ENCODE data around the gene ZNF385D. TPM values are rescaled to one million over a fixed set of nuclear protein-coding genes. Genes with fewer than 3 reads are reported as not detected.

Gene ZNF385D
- total RNA-seq, 1 experiment from 2014 or later = 5.9 TPM

- Histone ChIP-seq H3F3A (ENCODE audit: low read length, unreplicated experiment) (no peaks in the 10 kb centered on the region), H3K79me2 (ENCODE audit: low read length) (no peaks in the 10 kb centered on the region), H3K9ac (ENCODE audit: low read length) (no peak overlapping the region), H3K9me2 (replicated peaks; ENCODE audit: low read length) (no peaks in the 10 kb centered on the region), H3K4me3 (ENCODE audit: low read length) (no peak overlapping the region), H3K9me3 (ENCODE audit: low read length) (no peaks in the 10 kb centered on the region), H3K27ac (ENCODE audit: low read length) (no peak overlapping the region), H4K20me1 (ENCODE audit: low read length) (no peaks in the 10 kb centered on the region), H3K36me3 (ENCODE audit: low read depth, low read length) (no peaks in the 10 kb centered on the region), H3K4me1 (ENCODE audit: insufficient read depth, low read length) (no peaks in the 10 kb centered on the region), H3K4me2 (ENCODE audit: low read length) (no peak overlapping the region), H3K27me3 (ENCODE audit: low read length) (no peaks in the 10 kb centered on the region), H2AFZ (ENCODE audit: low read length) (no peak overlapping the region)
- TF ChIP-seq EZH2phosphoT487 (IDR thresholded peaks at IDR 0.05; ENCODE audit: borderline replicate concordance, low read length) (no peak), CTCF (conservative IDR thresholded peaks at IDR 0.05; ENCODE audit: low read depth, low read length) (no peak), EZH2 (IDR thresholded peaks at IDR 0.05; ENCODE audit: low read length, unreplicated experiment) (no peak)
- DNase-seq (no peak), ATAC-seq (no peak)
- POLR2A ChIA-PET (ENCODE audit: unreplicated experiment) = no interaction called here
- intact Hi-C loops (cut with micrococcal nuclease) = no loop called here
- no TSS peak for BruUV-seq (replicated peaks)
- CTCF ChIA-PET = no interaction called here
These were observed 233.8 kb downstream of the ZNF385D start for GRCh38 chr3:21517184-21517583.

- H3K36me3 ChIP-seq (ENCODE audit: low read depth, low read length) = no peaks in the 10 kb centered on the region
- TF ChIP-seq EZH2phosphoT487 (IDR thresholded peaks at IDR 0.05; ENCODE audit: borderline replicate concordance, low read length) = no peak
- TF ChIP-seq EZH2 (IDR thresholded peaks at IDR 0.05; ENCODE audit: low read length, unreplicated experiment) = no peak
- H3K79me2 ChIP-seq (ENCODE audit: low read length) = no peaks in the 10 kb centered on the region
- no peaks in the 10 kb centered on the region for H4K20me1 ChIP-seq (ENCODE audit: low read length)
- no TSS peak for BruUV-seq (replicated peaks)
- no peaks in the 10 kb centered on the region for H3K4me1 ChIP-seq (ENCODE audit: insufficient read depth, low read length)
- no peak overlapping the region for H2AFZ ChIP-seq (ENCODE audit: low read length)
- no peak overlapping the region for H3K9ac ChIP-seq (ENCODE audit: low read length)
- no peaks in the 10 kb centered on the region for H3K9me2 ChIP-seq (replicated peaks; ENCODE audit: low read length)
- H3K9me3 ChIP-seq (ENCODE audit: low read length) = no peaks in the 10 kb centered on the region
- ATAC-seq = no peak
- ChIA-PET CTCF (no interaction called here), POLR2A (ENCODE audit: unreplicated experiment) (no interaction called here)
- DNase-seq = no peak
- intact Hi-C loops (cut with micrococcal nuclease) = no loop called here
- H3F3A ChIP-seq (ENCODE audit: low read length, unreplicated experiment) = no peaks in the 10 kb centered on the region
- H3K27ac ChIP-seq (ENCODE audit: low read length) = no peak overlapping the region
- H3K4me3 ChIP-seq (ENCODE audit: low read length) = no peak overlapping the region
- no peak overlapping the region for H3K4me2 ChIP-seq (ENCODE audit: low read length)
- H3K27me3 ChIP-seq (ENCODE audit: low read length) = no peaks in the 10 kb centered on the region
These were observed 235.6 kb downstream of the ZNF385D start for GRCh38 chr3:21515417-21515816.

- ChIA-PET CTCF (no interaction called here), POLR2A (ENCODE audit: unreplicated experiment) (interaction anchor here (0.6 kb wide), 1 partner anchor 241 kb away, joined by 31 read pairs; no protein-coding TSS in a partner anchor)
- H3K79me2 ChIP-seq (ENCODE audit: low read length) = no peaks in the 10 kb centered on the region
- no peak overlapping the region for H3K4me2 ChIP-seq (ENCODE audit: low read length)
- DNase-seq (no peak), ATAC-seq (no peak)
- H2AFZ ChIP-seq (ENCODE audit: low read length) = no peak overlapping the region
- no TSS peak for BruUV-seq (replicated peaks)
- no peak overlapping the region for H3K4me3 ChIP-seq (ENCODE audit: low read length)
- no peak overlapping the region for H3K9ac ChIP-seq (ENCODE audit: low read length)
- no peaks in the 10 kb centered on the region for H3K9me2 ChIP-seq (replicated peaks; ENCODE audit: low read length)
- no peaks in the 10 kb centered on the region for H3K27me3 ChIP-seq (ENCODE audit: low read length)
- no peaks in the 10 kb centered on the region for H3K4me1 ChIP-seq (ENCODE audit: insufficient read depth, low read length)
- H3K36me3 ChIP-seq (ENCODE audit: low read depth, low read length) = no peaks in the 10 kb centered on the region
- intact Hi-C loops (cut with micrococcal nuclease) = no loop called here
- no peaks in the 10 kb centered on the region for H3F3A ChIP-seq (ENCODE audit: low read length, unreplicated experiment)
- TF ChIP-seq CTCF (conservative IDR thresholded peaks at IDR 0.05; ENCODE audit: low read depth, low read length) = no peak
- TF ChIP-seq EZH2phosphoT487 (IDR thresholded peaks at IDR 0.05; ENCODE audit: borderline replicate concordance, low read length) = no peak
- TF ChIP-seq EZH2 (IDR thresholded peaks at IDR 0.05; ENCODE audit: low read length, unreplicated experiment) = no peak
- no peaks in the 10 kb centered on the region for H4K20me1 ChIP-seq (ENCODE audit: low read length)
- no peak overlapping the region for H3K27ac ChIP-seq (ENCODE audit: low read length)
- no peaks in the 10 kb centered on the region for H3K9me3 ChIP-seq (ENCODE audit: low read length)
These were observed 241.1 kb downstream of the ZNF385D start for GRCh38 chr3:21509731-21510470.

Measured in PC-3 (cell line).